Measurements from ENCODE around the gene TOB2. TPM values are rescaled to one million over a fixed set of nuclear protein-coding genes. Genes with fewer than 3 reads are reported as not detected.
A peak's percentile ranks its signal among the peaks of the same experiment; 100 is the strongest.
"Not testable (repeated sequence)": the region's sequence is repeated elsewhere in the genome, so short reads cannot be mapped to it uniquely, and the experiment has no call there.

TOB2 gene
- total and polyA plus RNA-seq, 9 of the 15 experiments (the other 6 are each of a cell fraction or from before 2014, with no cell fraction given) = 3.3 to 20.5 (median 7.3) TPM

- POLR2A ChIA-PET = interaction anchor here (0.7 to 1.1 kb wide), 3 partner anchors 9 to 17 kb away, joined by 3 read pairs; no protein-coding TSS in a partner anchor
- peak in 1 of 4 experiments; percentile 7 for DNase-seq (ENCODE audit: extremely low read depth in 1 of 4, low spot score in 3 of 4)
- peaks cover 42% of the 10 kb centered on the region; the same call in 2 of the 3 replicates for H3K36me3 ChIP-seq (ENCODE audit: control insufficient read depth, insufficient read depth, low read length)
- H3K27me3 ChIP-seq (ENCODE audit: control insufficient read depth in 2 of 2, insufficient read depth in 2 of 2, low read length in 2 of 2); H3K4me1 ChIP-seq (replicated peaks in 1 of 2; ENCODE audit: control insufficient read depth in 2 of 2, insufficient read depth in 2 of 2, low read length in 2 of 2); intact Hi-C loops (cut with micrococcal nuclease); in situ Hi-C loops (cut with MboI); CTCF ChIA-PET (ENCODE audit: low intra/inter-chr PET ratio); H3K4me3 ChIP-seq; H2AFZ ChIP-seq (ENCODE audit: low read depth, low read length); H3K9ac ChIP-seq (ENCODE audit: insufficient read depth in 1 of 2, low read depth in 2 of 2, low read length in 2 of 2); H3K27ac ChIP-seq (ENCODE audit: extremely low read depth, low read depth, low read length); H3K9me3 ChIP-seq (replicated peaks; ENCODE audit: control insufficient read depth, insufficient read depth, low read depth, low read length); BruUV-seq (replicated peaks); H4K20me1 ChIP-seq (replicated peaks; ENCODE audit: control insufficient read depth, insufficient read depth, low read length); H3K9me1 ChIP-seq (ENCODE audit: control insufficient read depth, insufficient read depth, low read length); H3K4me2 ChIP-seq (ENCODE audit: insufficient read depth, low read length); FAIRE-seq; ATAC-seq: not testable (repeated sequence)
- peaks cover 11% of the 10 kb centered on the region for H3K79me2 ChIP-seq (ENCODE audit: control insufficient read depth, insufficient read depth, low read length)
- WGBS (ENCODE audit: insufficient coverage, low coverage, missing lambda C conversion rate) = 100% methylated on average over 4 of the region's 5 CpGs
- 0 out of 2 replicates have a peak, but pooled peaks have one; percentile 17 for TF ChIP-seq RBFOX2 (IDR thresholded peaks at IDR 0.05; ENCODE audit: low read depth, low read length)
Observed at GRCh38 chr22:41434361-41435003, 12.1 kb downstream of the TOB2 start.

DNA sequence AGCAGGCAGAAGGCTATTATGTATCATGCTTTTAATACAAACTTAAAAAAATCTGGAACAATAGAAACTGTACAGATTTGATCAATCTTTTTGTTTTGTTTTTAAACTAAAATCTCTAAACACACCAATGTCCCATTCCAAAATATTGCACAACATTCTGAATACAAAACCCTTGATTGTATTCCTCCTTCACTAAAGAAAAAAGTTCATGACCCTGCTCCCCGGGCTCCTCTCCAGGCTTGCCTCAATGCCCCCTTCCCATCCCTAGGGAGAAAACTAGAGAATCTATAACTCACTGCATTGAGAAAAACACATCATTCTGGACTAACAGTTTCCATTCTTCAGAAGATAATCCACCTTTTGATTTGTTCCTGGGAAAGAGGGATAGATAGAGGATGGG lies 13.1 kb downstream of the TOB2 start:
- peak; percentile 54; the same call in 1 of the 2 replicates for TF ChIP-seq ZNF184 (CRISPR knock-in tag; IDR thresholded peaks at IDR 0.05)
- in situ Hi-C loops (cut with MboI); H3K27ac ChIP-seq (ENCODE audit: extremely low read depth, low read depth, low read length); H3K27me3 ChIP-seq (ENCODE audit: control insufficient read depth in 2 of 2, insufficient read depth in 2 of 2, low read length in 2 of 2); H3K4me1 ChIP-seq (replicated peaks in 1 of 2; ENCODE audit: control insufficient read depth in 2 of 2, insufficient read depth in 2 of 2, low read length in 2 of 2); H4K20me1 ChIP-seq (replicated peaks; ENCODE audit: control insufficient read depth, insufficient read depth, low read length); POLR2A ChIA-PET; H3K9me3 ChIP-seq (replicated peaks; ENCODE audit: control insufficient read depth, insufficient read depth, low read depth, low read length); FAIRE-seq; BruUV-seq (replicated peaks); H3K4me2 ChIP-seq (ENCODE audit: insufficient read depth, low read length); ATAC-seq; intact Hi-C loops (cut with micrococcal nuclease); DNase-seq (ENCODE audit: extremely low read depth in 1 of 4, low spot score in 3 of 4); CTCF ChIA-PET (ENCODE audit: low intra/inter-chr PET ratio); H3K9ac ChIP-seq (ENCODE audit: insufficient read depth in 1 of 2, low read depth in 2 of 2, low read length in 2 of 2); H3K4me3 ChIP-seq; H3K9me1 ChIP-seq (ENCODE audit: control insufficient read depth, insufficient read depth, low read length); H2AFZ ChIP-seq (ENCODE audit: low read depth, low read length); H3K79me2 ChIP-seq (ENCODE audit: control insufficient read depth, insufficient read depth, low read length): not testable (repeated sequence)
- H3K36me3 ChIP-seq (ENCODE audit: control insufficient read depth, insufficient read depth, low read length) = peaks cover 39% of the 10 kb centered on the region; the same call in 2 of the 3 replicates
- WGBS (ENCODE audit: insufficient coverage, low coverage, missing lambda C conversion rate) = 83% methylated on average over 1 of the region's 1 CpG

All from K562 (cell line).